Heart left ventricle (tissue), 16 donors: ENCODE data around the gene MRGPRX3. TPM values are rescaled to one million over a fixed set of nuclear protein-coding genes. Genes with fewer than 3 reads are reported as not detected.
"Not testable (repeated sequence)": the region's sequence is repeated elsewhere in the genome, so short reads cannot be mapped to it uniquely, and the experiment has no call there.

ENCODE experiments used
- ATAC-seq, 4 donors: fragments of 200-7000 bp; cut with Tn5 transposase; one replicate each; pipeline ENCODE4 v1.9.1; 2020 to 2022; ENCODE audit warnings: moderate library complexity in 4 of 4, mild to moderate bottlenecking in 3 of 4, moderate number of reproducible peaks in 1 of 4
- DNase-seq, 5 donors: peaks; one replicate each; pipeline ENCODE4 v3.0.0-alpha.2; 2020
- H3K27ac ChIP-seq, 12 donors: fragments of 200-600 bp; sonication (generic) in 4 of 12; one replicate each; pipeline versions ENCODE4 v1.5.0 to v1.8.0; 2016 to 2022; ENCODE audit warnings: mild to moderate bottlenecking in 2 of 12
- H3K27me3 ChIP-seq, 9 donors: fragments of 200-600 bp; sonication (generic) in 2 of 9; one replicate each; pipeline versions ENCODE4 v1.5.1 to v1.8.0; 2016 to 2022; ENCODE audit warnings: mild to moderate bottlenecking in 3 of 9
- H3K36me3 ChIP-seq, 9 donors: fragments of 200-600 bp; sonication (generic) in 2 of 9; one replicate each; pipeline versions ENCODE4 v1.5.0 to v1.8.0; 2018 to 2022; ENCODE audit warnings: mild to moderate bottlenecking in 2 of 9
- H3K4me1 ChIP-seq, 12 donors: fragments of 200-600 bp; sonication (generic) in 4 of 12; one replicate each; pipeline versions ENCODE4 v1.5.0 to v1.8.0; 2016 to 2022; ENCODE audit warnings: mild to moderate bottlenecking in 3 of 12
- H3K4me3 ChIP-seq, 12 donors: fragments of 200-600 bp; sonication (generic) in 4 of 12; one replicate each; pipeline versions ENCODE4 v1.5.0 to v1.8.0; 2017 to 2022; ENCODE audit warnings: mild to moderate bottlenecking in 9 of 12, moderate library complexity in 4 of 12
- H3K9me3 ChIP-seq, 12 donors: fragments of 200-600 bp; sonication (generic) in 4 of 12; one replicate each; pipeline versions ENCODE4 v1.5.0 to v1.8.0; 2016 to 2022; ENCODE audit warnings: mild to moderate bottlenecking in 1 of 12
- POLR2A ChIP-seq, 2 donors: fragments of 450-650 bp; IDR thresholded peaks; one replicate each; pipeline ENCODE4 v1.6.1; 2017; ENCODE audit warnings: antibody characterized with exemption in 2 of 2, mild to moderate bottlenecking in 2 of 2, moderate library complexity in 2 of 2
- WGBS, 4 donors: extraction: QIAGEN DNeasy Blood & Tissue Kit in 2 of 4; methylation state at CpG; one replicate each; pipeline versions ENCODE4 v1.1.5 to v1.1.7; 2013 to 2018; 5-methylcytosine and 5-hydroxymethylcytosine counted together
- intact Hi-C, 10 donors: fragments of 100-400 bp; cut with DNase I; formaldehyde crosslinking; loops; one replicate each; pipeline versions ENCODE4 v1.11.1 to v1.14.2; 2022
- polyA plus RNA-seq, 2 donors: library from polyadenylated mRNA; stranded (reverse); fragments of 200-250 nt; gene quantifications; one replicate each; pipeline ENCODE4 v1.2.3, GENCODE V29; 2013
- total RNA-seq, 9 donors: library from RNA; depleted of rRNA in 2 of 9; stranded (reverse); fragments of >200 nt in 2 of 9; fragmentation: NEBNext Ultra II Directional in 3 of 9; extraction: Animal tissue kit (Norgen Biotek cat#: 25700) in 3 of 9; gene quantifications; one replicate each; pipeline versions ENCODE4 v1.1.0 to v1.2.4, GENCODE V29; 2016 to 2023
- TF ChIP-seq, protein P1 (sequence below), 12 donors: fragments of 200-600 bp; sonication (generic) in 4 of 12; IDR thresholded peaks; one replicate each; pipeline versions ENCODE4 v1.5.0 to v1.8.0; 2018 to 2022; ENCODE audit warnings: antibody characterized with exemption in 12 of 12, mild to moderate bottlenecking in 5 of 12
- donor health status: ischemic (EF 13 %, LVEDD 7.1; RV severe dilation, severe dysfunction).
- donor health status: healthy with polysubstance abuse.
- donor health status: DM: no; HTN: yes; CAD: no.
- donor health status: DM: no; HTN: no; CAD: no.
- donor health status: ischemic (EF 25% LVEDD 6.9; RV normal size, moderate dysfunction).
- donor health status: ischemic (EF 25% LVEDD 5.7; RV mildly dilated, moderate dysfunction).
- donor health status: healthy.
- donor health status: DM: yes; HTN: yes; CAD: no.
- donor health status: ischemic (EF 35%, LVEDD 5.7; RV mildly dilated, moderate dysfunction).
- donor health status: nonischemic (EF 11% LVEDD 7.7; RV severe dilation, severe dysfunction).
- donor health status: DM: yes; HTN: yes; CAD: no.
- donor health status: PGD.
- donor health status: ischemic (EF 29% LVEDD 5.4; RV normal size, mild dysfunction).
- donor health status: nonischemic (EF 23%, LVEDD 6.1; RV moderate dilation, normal function).

MRGPRX3 gene
- total and polyA plus RNA-seq, 11 donors, result not detected

DNA sequence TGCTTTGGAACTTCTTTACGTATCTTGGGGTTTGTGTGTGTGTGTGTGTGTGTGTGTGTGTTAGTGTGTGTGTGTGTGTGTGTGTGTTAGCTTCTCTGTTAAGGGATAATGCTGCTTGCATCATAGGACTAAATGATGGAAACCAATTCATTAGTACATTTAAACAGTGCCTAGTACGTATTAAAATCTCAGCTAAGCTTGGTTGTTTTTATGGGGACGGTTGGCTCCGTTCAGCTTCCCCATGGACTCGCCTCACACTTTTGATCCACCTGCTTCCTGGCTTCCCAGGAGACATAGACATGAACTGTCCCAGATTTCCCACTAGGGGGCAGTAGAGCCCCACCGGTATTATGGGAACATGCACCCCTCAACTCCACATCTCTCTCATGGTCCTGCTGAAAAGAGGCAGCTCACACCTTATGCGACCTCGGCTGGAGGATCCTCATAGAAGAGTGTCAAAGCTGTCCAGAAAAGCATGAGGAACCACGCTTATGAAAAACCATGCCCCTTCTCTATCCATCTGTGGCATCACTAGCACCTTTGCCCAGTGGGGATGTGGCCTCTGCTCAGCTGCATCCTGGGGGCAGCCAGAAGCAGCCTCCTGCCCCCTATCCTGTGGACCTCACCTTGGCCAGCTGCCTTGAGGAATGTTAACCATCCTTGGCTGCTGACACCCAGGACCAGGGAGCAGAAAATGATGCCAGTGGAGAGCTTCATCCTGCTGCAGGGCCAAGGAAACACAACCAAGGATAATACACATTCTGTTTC is 16.8 kb upstream of the MRGPRX3 start:
- ATAC-seq (peak; percentile 26 to 86 (median 80)), DNase-seq (peak in 4 of 5 donors; percentile 20 to 49 (median 30))
- Histone ChIP-seq H3K4me3 (no peak overlapping the region), H3K27ac (no peak overlapping the region), H3K9me3 (no peaks in the 10 kb centered on the region), H3K4me1 (no peaks in the 10 kb centered on the region), H3K27me3 (peaks cover 0 to 23% (median 5%) of the 10 kb centered on the region in 9 donors), H3K36me3 (no peaks in the 10 kb centered on the region)
- no peak for TF ChIP-seq POLR2A (IDR thresholded peaks at IDR 0.05)
- TF ChIP-seq, protein P1, sequence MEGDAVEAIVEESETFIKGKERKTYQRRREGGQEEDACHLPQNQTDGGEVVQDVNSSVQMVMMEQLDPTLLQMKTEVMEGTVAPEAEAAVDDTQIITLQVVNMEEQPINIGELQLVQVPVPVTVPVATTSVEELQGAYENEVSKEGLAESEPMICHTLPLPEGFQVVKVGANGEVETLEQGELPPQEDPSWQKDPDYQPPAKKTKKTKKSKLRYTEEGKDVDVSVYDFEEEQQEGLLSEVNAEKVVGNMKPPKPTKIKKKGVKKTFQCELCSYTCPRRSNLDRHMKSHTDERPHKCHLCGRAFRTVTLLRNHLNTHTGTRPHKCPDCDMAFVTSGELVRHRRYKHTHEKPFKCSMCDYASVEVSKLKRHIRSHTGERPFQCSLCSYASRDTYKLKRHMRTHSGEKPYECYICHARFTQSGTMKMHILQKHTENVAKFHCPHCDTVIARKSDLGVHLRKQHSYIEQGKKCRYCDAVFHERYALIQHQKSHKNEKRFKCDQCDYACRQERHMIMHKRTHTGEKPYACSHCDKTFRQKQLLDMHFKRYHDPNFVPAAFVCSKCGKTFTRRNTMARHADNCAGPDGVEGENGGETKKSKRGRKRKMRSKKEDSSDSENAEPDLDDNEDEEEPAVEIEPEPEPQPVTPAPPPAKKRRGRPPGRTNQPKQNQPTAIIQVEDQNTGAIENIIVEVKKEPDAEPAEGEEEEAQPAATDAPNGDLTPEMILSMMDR (IDR thresholded peaks at IDR 0.05), result peak; percentile 70 to 91 (median 84)
- WGBS, 4 donors, result 0 to 3% (median 2%) methylated on average over 9 of the region's 9 CpGs
- intact Hi-C loops, result loop anchor here in 7 of 10 donors (2.0 to 10.0 kb wide), 6 partner anchors 617 to 689 kb away; no protein-coding TSS in a partner anchor

DNA sequence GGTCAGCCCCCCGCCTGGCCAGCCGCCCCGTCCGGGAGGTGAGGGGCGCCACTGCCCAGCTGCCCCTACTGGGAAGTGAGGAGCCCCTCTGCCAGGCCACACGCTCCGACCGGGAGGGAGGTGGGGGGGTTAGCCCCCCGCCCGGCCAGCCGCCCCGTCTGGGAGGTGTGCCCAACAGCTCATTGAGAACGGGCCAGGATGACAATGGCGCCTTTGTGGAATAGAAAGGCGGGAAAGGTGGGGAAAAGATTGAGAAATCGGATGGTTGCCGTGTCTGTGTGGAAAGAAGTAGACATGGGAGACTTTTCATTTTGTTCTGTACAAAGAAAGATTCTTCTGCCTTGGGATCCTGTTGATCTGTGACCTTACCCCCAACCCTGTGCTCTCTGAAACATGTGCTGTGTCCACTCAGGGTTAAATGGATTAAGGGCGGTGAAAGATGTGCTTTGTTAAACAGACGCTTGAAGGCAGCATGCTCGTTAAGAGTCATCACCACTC is 11.0 kb upstream of the MRGPRX3 start:
- H3K27me3 ChIP-seq, H3K36me3 ChIP-seq, ATAC-seq, H3K9me3 ChIP-seq, H3K27ac ChIP-seq, intact Hi-C loops, DNase-seq, H3K4me3 ChIP-seq, H3K4me1 ChIP-seq: not testable (repeated sequence)
- 65 to 84% (median 75%) methylated on average over 12 to 20 of the region's 20 CpGs for WGBS, 4 donors

DNA sequence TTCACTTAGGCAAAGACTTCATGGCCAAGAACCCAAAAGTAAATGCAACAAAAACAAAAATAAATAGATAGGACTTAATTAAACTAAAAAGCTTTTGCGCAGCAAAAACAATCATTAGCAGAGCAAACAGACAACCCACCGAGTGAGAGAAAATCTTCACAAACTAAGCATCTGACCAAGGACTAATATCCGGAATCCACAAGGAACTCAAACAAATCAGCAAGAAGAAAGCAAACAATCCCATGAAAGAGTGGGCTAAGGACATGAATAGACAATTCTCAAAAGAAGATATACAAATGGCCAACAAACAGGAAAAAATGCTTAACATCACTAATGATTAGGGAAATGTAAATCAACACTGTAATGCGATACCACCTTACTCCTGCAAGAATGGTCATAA is 1.3 kb upstream of the MRGPRX3 start:
- H3K4me1 ChIP-seq, ATAC-seq, H3K27ac ChIP-seq, H3K9me3 ChIP-seq, H3K36me3 ChIP-seq, H3K4me3 ChIP-seq, intact Hi-C loops, DNase-seq: not testable (repeated sequence)
- 90 to 94% (median 91%) methylated on average over 4 of the region's 4 CpGs for WGBS, 4 donors
- H3K27me3 ChIP-seq, result peaks cover 0 to 23% (median 7%) of the 10 kb centered on the region in 9 donors

- intact Hi-C loops, result no loop called here
- TF ChIP-seq POLR2A (IDR thresholded peaks at IDR 0.05), result no peak
- TF ChIP-seq, protein P1 (IDR thresholded peaks at IDR 0.05), result no peak
- H3K4me3 ChIP-seq, result no peak overlapping the region
- DNase-seq, result no peak
- H3K9me3 ChIP-seq, result no peaks in the 10 kb centered on the region
- 34 to 46% (median 40%) methylated on average over 2 of the region's 2 CpGs for WGBS, 4 donors
- H3K27me3 ChIP-seq, result peaks cover 0 to 9% (median 0%) of the 10 kb centered on the region in 9 donors
- no peaks in the 10 kb centered on the region for H3K36me3 ChIP-seq
- H3K4me1 ChIP-seq, result no peaks in the 10 kb centered on the region
- H3K27ac ChIP-seq, result no peak overlapping the region
- no peak for ATAC-seq
Observed at GRCh38 chr11:18135308-18135707, 2.9 kb downstream of the MRGPRX3 start.

- Histone ChIP-seq H3K27me3 (peaks cover 0 to 9% (median 0%) of the 10 kb centered on the region in 9 donors), H3K36me3 (no peaks in the 10 kb centered on the region), H3K4me3 (no peak overlapping the region), H3K27ac (no peak overlapping the region), H3K4me1 (no peaks in the 10 kb centered on the region), H3K9me3 (no peaks in the 10 kb centered on the region)
- 93 to 94% (median 93%) methylated on average over 29 of the region's 29 CpGs for WGBS, 4 donors
- TF ChIP-seq, protein P1 (IDR thresholded peaks at IDR 0.05), result no peak
- TF ChIP-seq POLR2A (IDR thresholded peaks at IDR 0.05), result no peak
- intact Hi-C loops, result no loop called here
- no peak for DNase-seq
- no peak for ATAC-seq
Observed at GRCh38 chr11:18137186-18137800, 4.9 kb downstream of the MRGPRX3 start.
